ENCODE data around the gene ST6GALNAC5.

GRCh38 chr1:77051425-77051824 lies 184.1 kb downstream of the ST6GALNAC5 start:
- TF ChIP-seq POLR2A (IDR thresholded peaks at IDR 0.05) (no peak), CTCF (IDR thresholded peaks at IDR 0.05) (no peak)

All from ovary (tissue), 3 donors.